Mesenchymal stem cell (in vitro differentiated cells and primary cell): ENCODE results near the gene PCBP4.

Experiments used
- DNase-seq: peaks from one replicate; pipeline ENCODE4 v3.0.0-alpha.2; 2013
- H2AFZ ChIP-seq: one replicate; pipeline ENCODE4 v1.6.1; 2013; ENCODE audit warnings: low read depth, mild to moderate bottlenecking, control low read depth, inconsistent platforms, low read length, moderate library complexity
- H2AK5ac ChIP-seq: 2 replicates; pipeline ENCODE4 v1.6.1; 2013; ENCODE audit warnings: low read length, moderate library complexity, mild to moderate bottlenecking, inconsistent platforms; ENCODE audit not compliant: severe bottlenecking
- H2BK120ac ChIP-seq: one replicate; pipeline ENCODE4 v1.6.1; 2013; ENCODE audit warnings: low read depth, mild to moderate bottlenecking, inconsistent platforms, low read length, moderate library complexity
- H2BK12ac ChIP-seq, 2 experiments: one replicate each; pipeline ENCODE4 v1.6.1; 2013; ENCODE audit warnings: inconsistent platforms in 2 of 2, low read length in 2 of 2, mild to moderate bottlenecking in 2 of 2, moderate library complexity in 2 of 2, control low read depth in 1 of 2
- H2BK15ac ChIP-seq: one replicate; pipeline ENCODE4 v1.6.1; 2013; ENCODE audit warnings: mild to moderate bottlenecking, low read depth, inconsistent platforms; ENCODE audit not compliant: poor library complexity, severe bottlenecking
- H2BK5ac ChIP-seq: 2 replicates; pipeline ENCODE4 v1.6.1; 2013; ENCODE audit warnings: low read depth, mild to moderate bottlenecking, low read length, control low read depth, inconsistent platforms; ENCODE audit not compliant: poor library complexity, severe bottlenecking
- H3K14ac ChIP-seq, 2 experiments: one replicate each; pipeline ENCODE4 v1.6.1; 2013; ENCODE audit warnings: inconsistent platforms in 2 of 2, low read length in 2 of 2, control low read depth in 1 of 2, mild to moderate bottlenecking in 1 of 2, moderate library complexity in 1 of 2
- H3K18ac ChIP-seq, 2 experiments: one replicate each; pipeline ENCODE4 v1.6.1; 2013; ENCODE audit warnings: inconsistent platforms in 2 of 2, low read length in 2 of 2, control low read depth in 1 of 2, low read depth in 1 of 2, mild to moderate bottlenecking in 1 of 2
- H3K23ac ChIP-seq, 2 experiments: one replicate each; pipeline ENCODE4 v1.6.1; 2013; ENCODE audit warnings: inconsistent platforms in 2 of 2, low read length in 2 of 2, mild to moderate bottlenecking in 2 of 2, moderate library complexity in 2 of 2, control low read depth in 1 of 2
- H3K27ac ChIP-seq: 2 replicates; pipeline ENCODE4 v1.5.1; 2013; ENCODE audit warnings: mild to moderate bottlenecking, moderate library complexity, low read length, control low read depth, inconsistent platforms; ENCODE audit not compliant: poor library complexity, severe bottlenecking
- H3K27me3 ChIP-seq, 2 experiments: 2 replicates each; pipeline versions ENCODE4 v1.6.1 to v1.7.0; 2013; ENCODE audit warnings: low read length in 2 of 2, mild to moderate bottlenecking in 2 of 2, moderate library complexity in 2 of 2, control low read depth in 1 of 2, inconsistent platforms in 1 of 2; ENCODE audit not compliant: control insufficient read depth in 1 of 2, insufficient read depth in 1 of 2
- H3K36me3 ChIP-seq, 2 experiments: 2 replicates each; pipeline versions ENCODE4 v1.6.1 to v1.7.0; 2013; ENCODE audit warnings: low read length in 2 of 2, control low read depth in 1 of 2, inconsistent platforms in 1 of 2, low read depth in 1 of 2, mild to moderate bottlenecking in 1 of 2; ENCODE audit not compliant: insufficient read depth in 2 of 2, control insufficient read depth in 1 of 2
- H3K4ac ChIP-seq, 2 experiments: one replicate each; pipeline ENCODE4 v1.6.1; 2013; ENCODE audit warnings: inconsistent platforms in 2 of 2, low read length in 2 of 2, mild to moderate bottlenecking in 2 of 2, moderate library complexity in 2 of 2, control low read depth in 1 of 2, low read depth in 1 of 2
- H3K4me1 ChIP-seq: 2 replicates; pipeline ENCODE4 v1.6.1; 2013; ENCODE audit warnings: low read depth, low read length, control low read depth; ENCODE audit not compliant: control insufficient read depth, insufficient read depth
- H3K4me2 ChIP-seq: 2 replicates; pipeline ENCODE4 v1.6.1; 2013; ENCODE audit warnings: low read length, mild to moderate bottlenecking, inconsistent platforms; ENCODE audit not compliant: poor library complexity, severe bottlenecking
- H3K4me3 ChIP-seq, 2 experiments: 2 replicates each; pipeline versions ENCODE4 v1.5.1 to v1.7.0; 2013; ENCODE audit warnings: low read length in 2 of 2, mild to moderate bottlenecking in 2 of 2, control low read depth in 1 of 2, low read depth in 1 of 2; ENCODE audit not compliant: insufficient read depth in 1 of 2
- H3K79me1 ChIP-seq: replicated peaks from 2 replicates; pipeline ENCODE4 v1.6.1; 2013; ENCODE audit warnings: mild to moderate bottlenecking, control low read depth, low read length, inconsistent platforms; ENCODE audit not compliant: poor library complexity, severe bottlenecking
- H3K9ac ChIP-seq: 2 replicates; pipeline ENCODE4 v1.7.0; 2013; ENCODE audit warnings: mild to moderate bottlenecking, low read length, moderate library complexity
- H3K9me3 ChIP-seq: 2 replicates; pipeline ENCODE4 v1.7.0; 2013; ENCODE audit warnings: mild to moderate bottlenecking, low read length; ENCODE audit not compliant: control insufficient read depth
- H4K8ac ChIP-seq: one replicate; pipeline ENCODE4 v1.6.1; 2013; ENCODE audit warnings: inconsistent platforms, mild to moderate bottlenecking, low read length, moderate library complexity
- H4K91ac ChIP-seq: one replicate; pipeline ENCODE4 v1.6.1; 2013; ENCODE audit warnings: mild to moderate bottlenecking, low read length, inconsistent platforms
- WGBS: methylation state at CpG from one replicate; pipeline ENCODE4 v1.1.7; 2013; ENCODE audit warnings: mixed read lengths; 5-methylcytosine and 5-hydroxymethylcytosine counted together

PCBP4 gene

GRCh38 chr3:51998774-51999173, 31.5 kb upstream of the PCBP4 start:
- H3K27ac ChIP-seq = no peak overlapping the region
- no peak overlapping the region for H2BK15ac ChIP-seq
- no peak overlapping the region for H2BK120ac ChIP-seq

GRCh38 chr3:51997935-51998596, 30.8 kb upstream of the PCBP4 start:
- H2AK5ac ChIP-seq = no peak overlapping the region
- H3K14ac ChIP-seq = no peak overlapping the region
- peaks cover 0 to 14% of the 10 kb centered on the region in 2 experiments for H3K27me3 ChIP-seq
- peaks cover 16 to 22% of the 10 kb centered on the region in 2 experiments for H3K36me3 ChIP-seq
- H3K9me3 ChIP-seq = no peaks in the 10 kb centered on the region
- H3K4ac ChIP-seq = no peak overlapping the region
- no peak overlapping the region for H2BK120ac ChIP-seq
- H4K8ac ChIP-seq = no peak overlapping the region
- no peak overlapping the region for H3K23ac ChIP-seq
- H3K79me1 ChIP-seq = peaks cover 2% of the 10 kb centered on the region
- no peak overlapping the region for H4K91ac ChIP-seq
- no peak overlapping the region for H3K27ac ChIP-seq
- 32% methylated on average over 6 of the region's 7 CpGs for WGBS
- DNase-seq = no peak
- no peak overlapping the region for H3K18ac ChIP-seq
- H3K4me2 ChIP-seq = no peak overlapping the region
- no peak overlapping the region for H2AFZ ChIP-seq
- H2BK15ac ChIP-seq = no peak overlapping the region
- H3K9ac ChIP-seq = no peak overlapping the region
- peaks cover 18% of the 10 kb centered on the region for H3K4me1 ChIP-seq
- H3K4me3 ChIP-seq = no peak overlapping the region
- no peak overlapping the region for H2BK12ac ChIP-seq
- H2BK5ac ChIP-seq = no peak overlapping the region

More at GRCh38 chr3:51998774-51999173, 31.5 kb upstream of the PCBP4 start:
- H3K4me1 ChIP-seq = peaks cover 14% of the 10 kb centered on the region
- no peak overlapping the region for H3K4me3 ChIP-seq
- peak overlapping the region in 1 of 2 experiments; percentile 53 for H3K23ac ChIP-seq
- 96% methylated on average over 7 of the region's 7 CpGs for WGBS
- no peak for DNase-seq
- H2AFZ ChIP-seq = no peak overlapping the region
- no peak overlapping the region for H3K9ac ChIP-seq
- no peak overlapping the region for H3K14ac ChIP-seq
- peaks cover 0 to 19% of the 10 kb centered on the region in 2 experiments for H3K27me3 ChIP-seq
- H3K4me2 ChIP-seq = no peak overlapping the region
- H3K4ac ChIP-seq = no peak overlapping the region
- no peak overlapping the region for H4K91ac ChIP-seq
- H4K8ac ChIP-seq = no peak overlapping the region
- no peaks in the 10 kb centered on the region for H3K9me3 ChIP-seq
- peaks cover 10 to 16% of the 10 kb centered on the region in 2 experiments for H3K36me3 ChIP-seq
- H2BK5ac ChIP-seq = no peak overlapping the region
- no peak overlapping the region for H3K18ac ChIP-seq
- peak overlapping the region; percentile 55 for H2AK5ac ChIP-seq
- H3K79me1 ChIP-seq = peaks cover 2% of the 10 kb centered on the region
- no peak overlapping the region for H2BK12ac ChIP-seq

- DNase-seq = no peak
- Histone ChIP-seq H3K27ac (no peak overlapping the region), H3K18ac (no peak overlapping the region), H3K27me3 (peaks cover 0 to 7% of the 10 kb centered on the region in 2 experiments), H2BK120ac (no peak overlapping the region), H2BK12ac (no peak overlapping the region), H3K4me1 (peaks cover 25% of the 10 kb centered on the region), H3K9ac (no peak overlapping the region), H3K14ac (no peak overlapping the region), H3K9me3 (no peaks in the 10 kb centered on the region), H3K36me3 (peaks cover 24 to 30% of the 10 kb centered on the region in 2 experiments), H4K91ac (no peak overlapping the region), H3K4me3 (no peak overlapping the region), H3K79me1 (peaks cover 8% of the 10 kb centered on the region), H4K8ac (no peak overlapping the region), H3K4me2 (no peak overlapping the region), H2AK5ac (no peak overlapping the region), H2BK5ac (no peak overlapping the region), H2BK15ac (no peak overlapping the region), H3K23ac (no peak overlapping the region), H3K4ac (no peak overlapping the region), H2AFZ (no peak overlapping the region)
- 67% methylated on average over 2 of the region's 2 CpGs for WGBS
These were observed 29.9 kb upstream of the PCBP4 start for GRCh38 chr3:51997172-51997571.

- Histone ChIP-seq H2BK120ac (peak within 1 kb of the TSS; percentile 77), H3K4me2 (peak within 1 kb of the TSS; percentile 79), H2BK5ac (peak within 1 kb of the TSS; percentile 100), H2AK5ac (peak within 1 kb of the TSS; percentile 93), H3K18ac (peak within 1 kb of the TSS; percentile 85 to 98), H3K9ac (peak within 1 kb of the TSS; percentile 100), H4K91ac (peak within 1 kb of the TSS; percentile 67), H2AFZ (peak within 1 kb of the TSS; percentile 76), H3K36me3 (peaks cover 37 to 39% of the 10 kb centered on the region in 2 experiments), H3K14ac (peak within 1 kb of the TSS; percentile 93 to 95), H4K8ac (peak within 1 kb of the TSS; percentile 90), H2BK15ac (no peak within 1 kb of the TSS), H3K4me1 (peaks cover 27% of the 10 kb centered on the region), H3K27ac (peak within 1 kb of the TSS; percentile 93), H3K9me3 (no peaks in the 10 kb centered on the region), H2BK12ac (no peak within 1 kb of the TSS), H3K4me3 (peak within 1 kb of the TSS; percentile 86 to 98), H3K27me3 (no peaks in the 10 kb centered on the region), H3K23ac (no peak within 1 kb of the TSS), H3K4ac (peak within 1 kb of the TSS; percentile 98 to 99), H3K79me1 (peaks cover 10% of the 10 kb centered on the region)
- WGBS = under 1% methylated on average over 37 of the region's 40 CpGs
- peak; percentile 97 for DNase-seq
These were observed 28.3 kb upstream of the PCBP4 start, which contains the start of gene RPL29 for GRCh38 chr3:51995346-51996163. TSS of gene RPL29 (minus strand) at chr3:51995895. CDS start at chr3:51995461, 434 bp downstream.
